ENCODE measurements around the gene ZYX. TPM values are rescaled to one million over a fixed set of nuclear protein-coding genes. Genes with fewer than 3 reads are reported as not detected.
A peak's percentile ranks its signal among the peaks of the same experiment; 100 is the strongest.

ZYX gene
- total RNA-seq, 1 donor from 2014 or later = 523 TPM

DNA sequence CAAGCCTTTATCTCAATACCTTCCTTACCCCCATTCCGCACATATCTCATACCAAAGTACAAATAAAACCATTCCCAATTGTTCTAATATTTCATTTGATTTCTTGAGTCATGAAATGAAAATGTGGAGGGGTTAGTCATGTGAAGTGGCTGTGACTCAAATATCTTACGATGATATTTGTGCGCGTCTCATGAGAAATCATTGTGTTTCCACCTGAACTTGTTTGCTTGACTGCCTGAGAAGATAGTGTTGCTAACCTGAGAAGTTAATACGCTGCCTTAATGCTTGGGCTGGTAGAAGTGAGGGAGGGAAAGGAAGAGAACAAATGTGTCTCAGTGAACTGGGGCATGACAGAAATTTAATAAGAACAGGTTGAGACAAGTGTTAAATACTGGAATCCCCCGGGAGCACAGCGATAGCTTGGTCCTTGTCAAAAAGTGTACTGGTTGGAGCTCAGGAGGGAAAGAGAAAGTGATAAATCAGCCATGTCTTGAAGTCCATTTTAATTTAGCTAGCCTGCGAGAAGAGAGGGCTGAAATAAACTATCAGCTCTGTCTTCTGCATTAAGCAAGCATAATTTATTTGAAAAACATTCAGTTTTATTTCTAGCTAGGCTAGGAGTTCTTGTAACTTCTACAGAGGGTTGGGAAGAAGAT lies 34.7 kb downstream of the ZYX start:
- Histone ChIP-seq H3K4me3 (ENCODE audit: insufficient read depth, low read depth, low read length) (no peak overlapping the region), H3K79me2 (ENCODE audit: insufficient read depth, low read length) (no peaks in the 10 kb centered on the region), H3K27ac (ENCODE audit: low read depth, low read length) (no peak overlapping the region), H3K9ac (ENCODE audit: low read length) (peak overlapping the region; percentile 2), H3K4me2 (ENCODE audit: low read length) (peak overlapping the region; percentile 20), H3K4me1 (ENCODE audit: insufficient read depth, low read length) (peaks cover 4% of the 10 kb centered on the region), H3K9me3 (ENCODE audit: insufficient read depth, low read depth, low read length) (no peaks in the 10 kb centered on the region), H3K36me3 (ENCODE audit: insufficient read depth, low read length) (no peaks in the 10 kb centered on the region), H4K20me1 (ENCODE audit: insufficient read depth, low read length) (no peaks in the 10 kb centered on the region), H2AFZ (ENCODE audit: low read depth, low read length) (no peak overlapping the region), H3K27me3 (ENCODE audit: insufficient read depth, low read length) (peaks cover 5% of the 10 kb centered on the region)
- Mint-ChIP-seq H3K27me3 (ENCODE audit: low read depth, unreplicated experiment) (no peaks in the 10 kb centered on the region), H3K27ac (ENCODE audit: unreplicated experiment) (no peak overlapping the region), H3K4me3 (ENCODE audit: unreplicated experiment) (no peak overlapping the region), H3K4me1 (ENCODE audit: low read depth, unreplicated experiment) (peaks cover 13% of the 10 kb centered on the region), H3K36me3 (ENCODE audit: low read depth, unreplicated experiment) (no peaks in the 10 kb centered on the region), H3K9me3 (ENCODE audit: unreplicated experiment) (no peaks in the 10 kb centered on the region)
- TF ChIP-seq, protein P1, sequence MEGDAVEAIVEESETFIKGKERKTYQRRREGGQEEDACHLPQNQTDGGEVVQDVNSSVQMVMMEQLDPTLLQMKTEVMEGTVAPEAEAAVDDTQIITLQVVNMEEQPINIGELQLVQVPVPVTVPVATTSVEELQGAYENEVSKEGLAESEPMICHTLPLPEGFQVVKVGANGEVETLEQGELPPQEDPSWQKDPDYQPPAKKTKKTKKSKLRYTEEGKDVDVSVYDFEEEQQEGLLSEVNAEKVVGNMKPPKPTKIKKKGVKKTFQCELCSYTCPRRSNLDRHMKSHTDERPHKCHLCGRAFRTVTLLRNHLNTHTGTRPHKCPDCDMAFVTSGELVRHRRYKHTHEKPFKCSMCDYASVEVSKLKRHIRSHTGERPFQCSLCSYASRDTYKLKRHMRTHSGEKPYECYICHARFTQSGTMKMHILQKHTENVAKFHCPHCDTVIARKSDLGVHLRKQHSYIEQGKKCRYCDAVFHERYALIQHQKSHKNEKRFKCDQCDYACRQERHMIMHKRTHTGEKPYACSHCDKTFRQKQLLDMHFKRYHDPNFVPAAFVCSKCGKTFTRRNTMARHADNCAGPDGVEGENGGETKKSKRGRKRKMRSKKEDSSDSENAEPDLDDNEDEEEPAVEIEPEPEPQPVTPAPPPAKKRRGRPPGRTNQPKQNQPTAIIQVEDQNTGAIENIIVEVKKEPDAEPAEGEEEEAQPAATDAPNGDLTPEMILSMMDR (IDR thresholded peaks at IDR 0.05; ENCODE audit: insufficient read depth, low read depth, low read length) = no peak
- no peak for TF ChIP-seq EZH2 (IDR thresholded peaks at IDR 0.05; ENCODE audit: insufficient read depth, low read length)
- peak; percentile 62 for DNase-seq (ENCODE audit: low read depth)
- FAIRE-seq = no peak

DNA sequence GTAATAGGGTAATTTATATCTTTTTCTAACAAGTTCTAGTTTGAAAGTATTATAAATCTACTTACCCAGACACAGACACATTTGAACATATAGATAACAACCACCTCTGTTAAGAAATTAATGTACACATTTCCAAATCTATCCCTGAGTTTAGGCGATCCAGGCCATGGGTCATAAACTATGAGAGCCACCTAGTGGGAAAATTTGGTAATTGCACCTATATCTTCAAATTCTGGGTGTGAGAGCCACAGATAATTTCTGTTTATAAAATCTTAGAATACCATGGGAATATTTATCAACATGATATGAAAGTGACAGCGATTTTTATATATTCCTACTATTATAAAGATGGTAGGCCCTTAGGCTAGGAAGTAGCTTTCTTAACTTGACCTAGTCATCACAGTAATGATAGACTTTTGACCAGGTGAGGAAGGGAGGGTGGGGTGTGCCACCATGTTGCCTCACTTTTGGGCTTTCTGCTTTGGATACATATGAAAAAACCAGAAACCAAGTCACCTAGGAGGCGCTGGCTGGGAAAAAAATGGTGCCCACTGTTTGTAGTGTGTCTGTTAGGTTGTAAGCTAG lies 35.5 kb downstream of the ZYX start:
- H3K36me3 ChIP-seq (ENCODE audit: insufficient read depth, low read length) = no peaks in the 10 kb centered on the region
- H3K27ac ChIP-seq (ENCODE audit: low read depth, low read length) = no peak overlapping the region
- H3K4me2 ChIP-seq (ENCODE audit: low read length) = no peak overlapping the region
- H3K4me3 ChIP-seq (ENCODE audit: insufficient read depth, low read depth, low read length) = no peak overlapping the region
- DNase-seq (ENCODE audit: low read depth) = no peak
- Mint-ChIP-seq H3K27me3 (ENCODE audit: low read depth, unreplicated experiment) (no peaks in the 10 kb centered on the region), H3K9me3 (ENCODE audit: unreplicated experiment) (no peaks in the 10 kb centered on the region), H3K4me3 (ENCODE audit: unreplicated experiment) (no peak overlapping the region), H3K27ac (ENCODE audit: unreplicated experiment) (no peak overlapping the region), H3K36me3 (ENCODE audit: low read depth, unreplicated experiment) (no peaks in the 10 kb centered on the region), H3K4me1 (ENCODE audit: low read depth, unreplicated experiment) (peaks cover 9% of the 10 kb centered on the region)
- peaks cover 4% of the 10 kb centered on the region for H3K4me1 ChIP-seq (ENCODE audit: insufficient read depth, low read length)
- H2AFZ ChIP-seq (ENCODE audit: low read depth, low read length) = no peak overlapping the region
- no peaks in the 10 kb centered on the region for H4K20me1 ChIP-seq (ENCODE audit: insufficient read depth, low read length)
- no peaks in the 10 kb centered on the region for H3K9me3 ChIP-seq (ENCODE audit: insufficient read depth, low read depth, low read length)
- H3K9ac ChIP-seq (ENCODE audit: low read length) = no peak overlapping the region
- no peaks in the 10 kb centered on the region for H3K79me2 ChIP-seq (ENCODE audit: insufficient read depth, low read length)
- peaks cover 5% of the 10 kb centered on the region for H3K27me3 ChIP-seq (ENCODE audit: insufficient read depth, low read length)
- no peak for TF ChIP-seq EZH2 (IDR thresholded peaks at IDR 0.05; ENCODE audit: insufficient read depth, low read length)
- TF ChIP-seq, protein P1 (IDR thresholded peaks at IDR 0.05; ENCODE audit: insufficient read depth, low read depth, low read length) = peak; percentile 73
- FAIRE-seq = no peak

Data from astrocyte (in vitro differentiated cells and primary cell).